ENCODE measurements around the gene HDAC4.

- no peak for TF ChIP-seq POLR2A (IDR thresholded peaks at IDR 0.05; ENCODE audit: control extremely low read depth in 1 of 2, low read depth in 2 of 2, low read length in 2 of 2)
- TF ChIP-seq, protein P1, sequence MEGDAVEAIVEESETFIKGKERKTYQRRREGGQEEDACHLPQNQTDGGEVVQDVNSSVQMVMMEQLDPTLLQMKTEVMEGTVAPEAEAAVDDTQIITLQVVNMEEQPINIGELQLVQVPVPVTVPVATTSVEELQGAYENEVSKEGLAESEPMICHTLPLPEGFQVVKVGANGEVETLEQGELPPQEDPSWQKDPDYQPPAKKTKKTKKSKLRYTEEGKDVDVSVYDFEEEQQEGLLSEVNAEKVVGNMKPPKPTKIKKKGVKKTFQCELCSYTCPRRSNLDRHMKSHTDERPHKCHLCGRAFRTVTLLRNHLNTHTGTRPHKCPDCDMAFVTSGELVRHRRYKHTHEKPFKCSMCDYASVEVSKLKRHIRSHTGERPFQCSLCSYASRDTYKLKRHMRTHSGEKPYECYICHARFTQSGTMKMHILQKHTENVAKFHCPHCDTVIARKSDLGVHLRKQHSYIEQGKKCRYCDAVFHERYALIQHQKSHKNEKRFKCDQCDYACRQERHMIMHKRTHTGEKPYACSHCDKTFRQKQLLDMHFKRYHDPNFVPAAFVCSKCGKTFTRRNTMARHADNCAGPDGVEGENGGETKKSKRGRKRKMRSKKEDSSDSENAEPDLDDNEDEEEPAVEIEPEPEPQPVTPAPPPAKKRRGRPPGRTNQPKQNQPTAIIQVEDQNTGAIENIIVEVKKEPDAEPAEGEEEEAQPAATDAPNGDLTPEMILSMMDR (IDR thresholded peaks at IDR 0.05; ENCODE audit: control extremely low read depth in 1 of 3, insufficient read depth in 1 of 3, low read depth in 1 of 3, low read length in 3 of 3): no peak
- TF ChIP-seq BCL11A (IDR thresholded peaks at IDR 0.05; ENCODE audit: low read depth in 2 of 2, low read length in 2 of 2): no peak
- no peak for TF ChIP-seq EZH2 (IDR thresholded peaks at IDR 0.05; ENCODE audit: low read depth, low read length, severe bottlenecking)
- TF ChIP-seq MAFK (IDR thresholded peaks at IDR 0.05; ENCODE audit: low read depth, low read length): no peak
- no peak for TF ChIP-seq CHD1 (IDR thresholded peaks at IDR 0.05; ENCODE audit: low read depth, low read length)
- TF ChIP-seq SP2 (IDR thresholded peaks at IDR 0.05; ENCODE audit: low read length): no peak
- TF ChIP-seq CEBPB (IDR thresholded peaks at IDR 0.05; ENCODE audit: low read depth, low read length): no peak
- no peak for TF ChIP-seq TAF1 (IDR thresholded peaks at IDR 0.05; ENCODE audit: low read depth, low read length)
- TF ChIP-seq SIRT6 (IDR thresholded peaks at IDR 0.05; ENCODE audit: low read length): no peak
- no peak for TF ChIP-seq POLR2AphosphoS5 (IDR thresholded peaks at IDR 0.05; ENCODE audit: low read depth, low read length)
These were observed 154.1 kb downstream of the HDAC4 start for GRCh38 chr2:239246723-239247122.

All from H1 (cell line).